Heart right ventricle (tissue), 16 donors: ENCODE results near the gene FRMD8. TPM values are rescaled to one million over a fixed set of nuclear protein-coding genes. Genes with fewer than 3 reads are reported as not detected.

Experiments used
- ATAC-seq, 8 donors: fragments of 200-7000 bp; cut with Tn5 transposase; one replicate each; pipeline ENCODE4 v1.9.1; 2020; ENCODE audit warnings: mild to moderate bottlenecking in 8 of 8, moderate library complexity in 8 of 8, moderate number of reproducible peaks in 1 of 8
- DNase-seq, 2 donors: peaks; one replicate each; pipeline ENCODE4 v3.0.0-alpha.2; 2020
- H3K27ac ChIP-seq, 10 donors: fragments of 200-600 bp; sonication (generic) in 2 of 10; one replicate each; pipeline versions ENCODE4 v1.5.0 to v1.8.0; 2020 to 2022; ENCODE audit warnings: mild to moderate bottlenecking in 3 of 10
- H3K27me3 ChIP-seq, 7 donors: fragments of 200-600 bp; one replicate each; pipeline ENCODE4 v1.8.0; 2021 to 2022; ENCODE audit warnings: mild to moderate bottlenecking in 2 of 7
- H3K36me3 ChIP-seq, 9 donors: fragments of 200-600 bp; sonication (generic) in 1 of 9; one replicate each; pipeline versions ENCODE4 v1.5.0 to v1.8.0; 2020 to 2022; ENCODE audit warnings: mild to moderate bottlenecking in 2 of 9
- H3K4me1 ChIP-seq, 9 donors: fragments of 200-600 bp; sonication (generic) in 1 of 9; one replicate each; pipeline versions ENCODE4 v1.5.0 to v1.8.0; 2020 to 2022; ENCODE audit warnings: mild to moderate bottlenecking in 4 of 9
- H3K4me3 ChIP-seq, 10 donors: fragments of 200-600 bp; sonication (generic) in 2 of 10; one replicate each; pipeline versions ENCODE4 v1.5.0 to v1.8.0; 2020 to 2022; ENCODE audit warnings: mild to moderate bottlenecking in 7 of 10, moderate library complexity in 2 of 10
- H3K9me3 ChIP-seq, 11 donors: fragments of 200-600 bp in 10 of 11; sonication (generic) in 2 of 11; one replicate each; pipeline versions ENCODE4 v1.5.0 to v1.8.0; 2013 to 2022; ENCODE audit warnings: mild to moderate bottlenecking in 2 of 11, control low read depth in 1 of 11, moderate library complexity in 1 of 11
- CTCF ChIP-seq, 9 donors: fragments of 200-600 bp; sonication (generic) in 2 of 9; IDR thresholded peaks; one replicate each; pipeline versions ENCODE4 v1.5.0 to v1.8.0; 2021 to 2022; ENCODE audit warnings: antibody characterized with exemption in 9 of 9, mild to moderate bottlenecking in 5 of 9, moderate library complexity in 1 of 9
- WGBS, 2 donors: extraction: QIAGEN DNeasy Blood & Tissue Kit; methylation state at CpG; one replicate each; pipeline ENCODE4 v1.1.7; 2013; ENCODE audit warnings: inconsistent platforms in 1 of 2; 5-methylcytosine and 5-hydroxymethylcytosine counted together
- intact Hi-C, 10 donors: fragments of 100-400 bp; cut with DNase I; formaldehyde crosslinking; loops; one replicate each; pipeline versions ENCODE4 v1.11.1 to v1.14.2; 2022
- polyA plus RNA-seq, 2 donors: library from polyadenylated mRNA; stranded (reverse); fragments of 200-250 nt; gene quantifications; one replicate each; pipeline ENCODE4 v1.2.3, GENCODE V29; 2013
- total RNA-seq, 10 donors: library from RNA; stranded (reverse); fragmentation: NEBNext Ultra II Directional in 3 of 10; extraction: Animal tissue kit (Norgen Biotek cat#: 25700) in 3 of 10; gene quantifications; one replicate each; pipeline versions ENCODE4 v1.2.1 to v1.2.4, GENCODE V29; 2021 to 2023
- donor health status: Arrhythmogenic right ventricular cardiomyopathy.
- donor health status: ischemic (EF 13 %, LVEDD 7.1; RV severe dilation, severe dysfunction).
- donor health status: healthy with polysubstance abuse.
- donor health status: DM: no; HTN: yes; CAD: no.
- donor health status: DM: no; HTN: no; CAD: no.
- donor health status: ischemic (EF 25% LVEDD 6.9; RV normal size, moderate dysfunction).
- donor health status: ischemic (EF 25% LVEDD 5.7; RV mildly dilated, moderate dysfunction).
- donor health status: healthy.
- donor health status: DM: yes; HTN: yes; CAD: no.
- donor health status: Ischemic cardiomyopathy.
- donor health status: ischemic (EF 35%, LVEDD 5.7; RV mildly dilated, moderate dysfunction).
- donor health status: nonischemic (EF 11% LVEDD 7.7; RV severe dilation, severe dysfunction).
- donor health status: DM: yes; HTN: yes; CAD: no.
- donor health status: PGD.
- donor health status: ischemic (EF 29% LVEDD 5.4; RV normal size, mild dysfunction).
- donor health status: nonischemic (EF 23%, LVEDD 6.1; RV moderate dilation, normal function).

FRMD8 gene
- total and polyA plus RNA-seq, 12 donors, result 6.0 to 16.9 (median 12.1) TPM

- no peak for ATAC-seq
- Histone ChIP-seq H3K9me3 (no peaks in the 10 kb centered on the region), H3K4me1 (peaks cover 0 to 3% (median 2%) of the 10 kb centered on the region in 9 donors), H3K27ac (no peak overlapping the region), H3K27me3 (no peaks in the 10 kb centered on the region), H3K36me3 (peaks cover 0 to 96% (median 65%) of the 10 kb centered on the region in 9 donors), H3K4me3 (no peak overlapping the region)
- DNase-seq, result no peak
- intact Hi-C loops, result no loop called here
- no peak for TF ChIP-seq CTCF (IDR thresholded peaks at IDR 0.05)
- WGBS, 2 donors, result 87 to 89% methylated on average over 16 of the region's 16 CpGs
Measured at GRCh38 chr11:65398362-65398910, 12.0 kb downstream of the FRMD8 start.

DNA sequence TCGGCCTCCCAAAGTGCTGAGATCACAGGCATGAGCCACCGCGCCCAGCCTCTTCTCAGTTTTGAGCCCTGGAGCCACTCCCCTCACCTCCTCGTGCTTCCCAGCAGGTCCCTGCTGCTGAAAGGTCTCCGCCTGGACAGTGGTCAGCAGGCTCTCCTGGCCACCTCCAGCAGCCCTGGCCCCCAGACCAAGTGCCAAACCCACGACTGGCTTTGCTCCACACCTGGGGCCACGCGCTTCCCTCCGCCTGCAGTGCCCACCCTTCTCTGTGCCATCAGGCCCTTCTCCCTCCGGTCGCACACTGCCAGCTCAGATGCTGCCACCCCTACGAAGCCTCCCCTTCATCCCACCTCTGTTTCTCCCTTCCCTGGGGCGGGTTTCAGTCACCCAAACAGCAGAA, 12.8 kb downstream of the FRMD8 start:
- intact Hi-C loops, result no loop called here
- Histone ChIP-seq H3K4me1 (peaks cover 5 to 11% (median 10%) of the 10 kb centered on the region in 9 donors), H3K27me3 (no peaks in the 10 kb centered on the region), H3K9me3 (no peaks in the 10 kb centered on the region), H3K36me3 (peaks cover 0 to 95% (median 60%) of the 10 kb centered on the region in 9 donors), H3K4me3 (no peak overlapping the region), H3K27ac (no peak overlapping the region)
- no peak for TF ChIP-seq CTCF (IDR thresholded peaks at IDR 0.05)
- 91 to 97% methylated on average over 13 of the region's 13 CpGs for WGBS, 2 donors
- no peak for DNase-seq
- no peak for ATAC-seq

- Histone ChIP-seq H3K4me1 (peaks cover 6 to 17% (median 15%) of the 10 kb centered on the region in 9 donors), H3K36me3 (peaks cover 0 to 95% (median 55%) of the 10 kb centered on the region in 9 donors), H3K27me3 (no peaks in the 10 kb centered on the region), H3K27ac (no peak overlapping the region), H3K4me3 (no peak overlapping the region), H3K9me3 (no peaks in the 10 kb centered on the region)
- no peak for TF ChIP-seq CTCF (IDR thresholded peaks at IDR 0.05)
- DNase-seq (no peak), ATAC-seq (peak in 1 of 8 donors; percentile 5)
- intact Hi-C loops, result no loop called here
- WGBS, 2 donors, result 97% methylated on average over 10 of the region's 10 CpGs
Measured at GRCh38 chr11:65399845-65400244, 13.4 kb downstream of the FRMD8 start.

DNA sequence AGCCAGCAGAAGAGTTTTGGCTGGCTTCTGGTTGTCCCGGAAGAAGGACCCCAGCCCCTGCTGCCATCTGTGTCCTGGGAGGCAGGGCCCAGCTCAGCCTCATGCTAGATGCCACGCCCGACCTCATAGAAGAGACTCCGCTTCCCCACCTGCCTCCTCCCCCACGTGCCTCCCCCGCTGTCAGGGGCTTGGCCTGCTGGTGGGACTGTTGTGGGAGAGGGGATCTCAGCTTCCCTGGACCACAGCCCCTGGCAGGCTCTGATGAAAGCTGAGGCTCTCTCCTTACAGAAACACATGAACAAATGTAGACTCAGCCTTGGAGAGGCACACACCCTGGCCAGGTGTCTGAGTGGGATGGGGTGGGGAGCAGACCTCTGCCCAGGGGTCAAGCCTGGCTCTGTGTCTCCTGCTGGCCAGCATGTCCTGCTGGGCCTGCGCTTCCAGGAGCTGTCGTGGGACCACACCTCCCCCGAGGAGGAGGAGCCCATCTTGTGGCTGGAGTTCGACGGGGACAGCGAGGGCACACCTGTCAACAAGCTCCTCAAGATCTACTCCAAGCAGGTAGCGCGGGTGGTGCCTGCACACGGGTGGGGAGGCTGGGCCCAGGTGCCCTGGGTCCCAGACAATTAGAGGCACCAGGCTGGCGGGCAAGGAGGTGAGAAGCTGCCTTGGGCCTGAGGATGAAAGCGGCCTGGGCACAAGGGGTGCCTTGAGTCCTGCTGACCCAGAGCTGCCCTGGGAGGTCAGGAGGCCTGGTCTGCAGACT, 14.1 kb downstream of the FRMD8 start:
- peaks cover 0 to 95% (median 57%) of the 10 kb centered on the region in 9 donors for H3K36me3 ChIP-seq
- 86 to 87% methylated on average over 17 of the region's 17 CpGs for WGBS, 2 donors
- ATAC-seq (no peak), DNase-seq (no peak)
- no peaks in the 10 kb centered on the region for H3K9me3 ChIP-seq
- no peaks in the 10 kb centered on the region for H3K27me3 ChIP-seq
- intact Hi-C loops, result no loop called here
- H3K4me3 ChIP-seq, result no peak overlapping the region
- no peak for TF ChIP-seq CTCF (IDR thresholded peaks at IDR 0.05)
- peaks cover 6 to 23% (median 16%) of the 10 kb centered on the region in 9 donors for H3K4me1 ChIP-seq
- H3K27ac ChIP-seq, result no peak overlapping the region
